HG03439 (cell line): ENCODE measurements around the gene IFI6.

ENCODE experiments used
- ATAC-seq: cut with Tn5 transposase; IDR thresholded peaks from one replicate; pipeline ENCODE4 v1.9.1; 2021; ENCODE audit warnings: mild to moderate bottlenecking, moderate library complexity; ENCODE audit not compliant: unreplicated experiment

Gene IFI6

GRCh38 chr1:27676410-27676809 is 4.4 kb upstream of the IFI6 start:
- ATAC-seq, result no peak

- ATAC-seq, result no peak
Measured at GRCh38 chr1:27672750-27673112, 739 bp upstream of the IFI6 start.

- no peak for ATAC-seq
Measured at GRCh38 chr1:27669876-27670275, 2.1 kb downstream of the IFI6 start.

GRCh38 chr1:27668808-27669723 is 2.9 kb downstream of the IFI6 start:
- ATAC-seq, result no peak

GRCh38 chr1:27668121-27668807 is 3.7 kb downstream of the IFI6 start:
- no peak for ATAC-seq

- no peak for ATAC-seq
Measured at GRCh38 chr1:27666791-27667254, 5.2 kb downstream of the IFI6 start.

- ATAC-seq, result no peak
Measured at GRCh38 chr1:27666294-27666693, 5.7 kb downstream of the IFI6 start.

GRCh38 chr1:27665016-27665651 is 6.9 kb downstream of the IFI6 start:
- ATAC-seq, result no peak

GRCh38 chr1:27664291-27664690 is 7.7 kb downstream of the IFI6 start:
- no peak for ATAC-seq

GRCh38 chr1:27662707-27663393 is 9.1 kb downstream of the IFI6 start:
- peak; percentile 38 for ATAC-seq

GRCh38 chr1:27662261-27662660 is 9.7 kb downstream of the IFI6 start:
- no peak for ATAC-seq

- no peak for ATAC-seq
Measured at GRCh38 chr1:27661412-27662075, 10.4 kb downstream of the IFI6 start.

GRCh38 chr1:27660300-27660835 is 11.6 kb downstream of the IFI6 start:
- no peak for ATAC-seq

GRCh38 chr1:27659497-27660299 is 12.3 kb downstream of the IFI6 start:
- peak; percentile 65 for ATAC-seq

- ATAC-seq, result peak; percentile 2
Measured at GRCh38 chr1:27658951-27659496, 13.0 kb downstream of the IFI6 start.

GRCh38 chr1:27656157-27656893 is 15.7 kb downstream of the IFI6 start:
- no peak for ATAC-seq

- ATAC-seq, result no peak
Measured at GRCh38 chr1:27655151-27655937, 16.6 kb downstream of the IFI6 start.
